HepG2 (cell line): ENCODE measurements around the gene PPP1R8. TPM values are rescaled to one million over a fixed set of nuclear protein-coding genes. Genes with fewer than 3 reads are reported as not detected.

ENCODE experiments used
- JDP2 ChIP-seq: sonication (generic); formaldehyde crosslinking; IDR thresholded peaks from 2 replicates; pipeline ENCODE4 v1.8.1; 2022; ENCODE audit warnings: missing genetic modification reagents, borderline replicate concordance
- MTA1 ChIP-seq: sonication (generic); formaldehyde crosslinking; IDR thresholded peaks from 2 replicates; pipeline ENCODE4 v1.4.0; 2020; ENCODE audit warnings: missing genetic modification reagents, mild to moderate bottlenecking, borderline replicate concordance
- NAIF1 ChIP-seq: sonication (generic); formaldehyde crosslinking; IDR thresholded peaks from 2 replicates; pipeline ENCODE4 v1.5.0; 2020; ENCODE audit warnings: mild to moderate bottlenecking, missing genetic modification reagents, borderline replicate concordance
- SIN3A ChIP-seq: IDR thresholded peaks from 2 replicates; pipeline ENCODE4 v1.6.1; 2011; ENCODE audit warnings: low read depth, mild to moderate bottlenecking, control low read depth, low read length, borderline replicate concordance
- SRSF4 ChIP-seq: fragments of 200-400 bp; formaldehyde crosslinking; IDR thresholded peaks from one replicate; pipeline ENCODE4 v1.6.1; 2018; ENCODE audit warnings: mild to moderate bottlenecking, low read depth, low read length, moderate library complexity; ENCODE audit not compliant: poor library complexity, severe bottlenecking
- SRY ChIP-seq: sonication (generic); formaldehyde crosslinking; IDR thresholded peaks from 2 replicates; pipeline ENCODE4 v1.8.0; 2022; ENCODE audit warnings: mild to moderate bottlenecking, missing genetic modification reagents
- ZBTB42 ChIP-seq: sonication (generic); formaldehyde crosslinking; IDR thresholded peaks from 2 replicates; pipeline ENCODE4 v1.5.0; 2020; ENCODE audit warnings: mild to moderate bottlenecking, missing genetic modification reagents
- ZFP1 ChIP-seq: IDR thresholded peaks from 2 replicates; pipeline ENCODE4 v1.6.1; 2016
- ZNF274 ChIP-seq: sonication (generic); formaldehyde crosslinking; IDR thresholded peaks from 2 replicates; pipeline ENCODE4 v1.5.1; 2020; ENCODE audit warnings: mild to moderate bottlenecking, missing genetic modification reagents
- ZNF326 ChIP-seq: sonication (generic); formaldehyde crosslinking; IDR thresholded peaks from 2 replicates; pipeline ENCODE4 v1.4.0; 2020; ENCODE audit warnings: missing genetic modification reagents, borderline replicate concordance
- ZNF577 ChIP-seq: sonication (generic); formaldehyde crosslinking; IDR thresholded peaks from 2 replicates; pipeline ENCODE4 v1.4.0; 2020; ENCODE audit warnings: mild to moderate bottlenecking, low read depth, missing genetic modification reagents, borderline replicate concordance
- ZNF605 ChIP-seq: sonication (generic); formaldehyde crosslinking; IDR thresholded peaks from 2 replicates; pipeline ENCODE4 v1.8.0; 2022; ENCODE audit warnings: mild to moderate bottlenecking, missing genetic modification reagents
- ZNF619 ChIP-seq: sonication (generic); formaldehyde crosslinking; IDR thresholded peaks from 2 replicates; pipeline ENCODE4 v1.4.0; 2020; ENCODE audit warnings: mild to moderate bottlenecking, missing genetic modification reagents
- polyA plus RNA-seq, 8 experiments: library from polyadenylated mRNA; depleted of rRNA in 3 of 8; stranded (reverse) in 7 of 8; unstranded in 1 of 8; fragments of >200 nt; fragmentation: Illumina TruSeq in 4 of 8; extraction: Trizol in 4 of 8; gene quantifications; 2 replicates each; pipeline versions ENCODE4 v1.2.1 to v1.2.3, GENCODE V29; 2011 to 2016; ENCODE audit warnings: low read depth in 4 of 8, missing spikeins in 1 of 8, mixed read lengths in 1 of 8; ENCODE audit not compliant: insufficient read depth in 1 of 8
- total RNA-seq, 5 experiments: library from RNA; depleted of rRNA; stranded (reverse); fragments of >200 nt; fragmentation: Illumina TruSeq; extraction: Trizol; gene quantifications; 2 replicates each; pipeline ENCODE4 v1.2.3, GENCODE V29; 2016; ENCODE audit warnings: low read depth in 1 of 5
- TF ChIP-seq, protein P1 (sequence below), 2 experiments: fragments of 450-650 bp in 1 of 2; sonication (generic) in 1 of 2; formaldehyde crosslinking in 1 of 2; IDR thresholded peaks; 2 replicates each; pipeline versions ENCODE4 v1.6.1 to v1.8.0; 2016 to 2022; ENCODE audit warnings: antibody characterized with exemption in 1 of 2, mild to moderate bottlenecking in 1 of 2, missing genetic modification reagents in 1 of 2
- TF ChIP-seq, protein P2 (sequence below): sonication (generic); formaldehyde crosslinking; IDR thresholded peaks from 2 replicates; pipeline ENCODE4 v1.4.0; 2020; ENCODE audit warnings: missing genetic modification reagents, mild to moderate bottlenecking, borderline replicate concordance

The PPP1R8 gene
- total and polyA plus RNA-seq, 2 of the 13 experiments (the other 11 are each of a cell fraction or from before 2014, with no cell fraction given) = 38.3 to 62.2 TPM

DNA sequence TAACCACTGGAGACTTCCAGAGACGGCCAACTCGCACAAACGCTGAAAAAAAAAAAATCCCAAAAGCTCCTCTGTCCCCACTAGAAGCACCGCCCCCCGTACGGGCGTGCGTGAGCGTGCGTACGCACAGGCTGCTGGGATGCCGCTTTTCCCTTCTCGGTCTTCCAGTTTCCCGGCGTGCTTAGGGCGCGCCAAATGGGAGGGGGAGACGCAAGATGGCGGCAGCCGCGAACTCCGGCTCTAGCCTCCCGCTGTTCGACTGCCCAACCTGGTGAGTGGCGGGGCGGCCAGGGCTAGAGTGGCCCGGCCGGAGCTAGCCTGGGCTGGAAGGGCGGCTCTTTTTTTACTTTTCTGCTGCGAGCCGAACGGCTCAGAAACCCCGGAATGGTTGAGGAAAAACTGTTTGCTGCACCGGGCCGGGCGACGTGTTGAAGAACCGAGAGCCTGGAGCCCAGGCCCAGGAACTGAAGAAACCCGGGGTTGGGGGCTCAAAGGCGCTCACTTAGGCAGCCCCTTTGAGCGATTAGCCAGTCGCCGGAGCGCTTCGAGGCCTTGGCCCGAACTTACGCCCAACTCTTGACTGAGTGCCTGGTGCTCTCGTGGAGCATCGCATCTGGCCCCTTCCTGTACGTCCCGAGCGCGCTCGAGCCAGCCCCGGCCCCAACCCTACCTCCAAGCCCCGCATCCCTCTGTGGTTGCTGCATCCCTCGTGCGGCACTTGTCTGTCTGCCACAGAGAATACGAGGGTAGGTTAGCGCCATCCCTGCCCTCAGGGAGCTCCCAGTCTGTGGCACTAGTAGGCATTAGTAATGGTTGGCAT, at the start of gene PPP1R8 (continued):
- TF ChIP-seq SIN3A (peak; percentile 89), ZNF274 (CRISPR knock-in tag) (peak; percentile 71; the same call in 1 of the 2 replicates), SRY (CRISPR knock-in tag) (0 out of 2 replicates have a peak, but pooled peaks have one; percentile 35), ZNF326 (CRISPR knock-in tag) (no peak), MTA1 (CRISPR knock-in tag) (0 out of 2 replicates have a peak, but pooled peaks have one; percentile 14), ZBTB42 (CRISPR knock-in tag) (no peak), SRSF4 (no peak), ZNF605 (CRISPR knock-in tag) (peak; percentile 85), NAIF1 (CRISPR knock-in tag) (no peak), ZFP1 (CRISPR knock-in tag) (peak; percentile 43; the same call in 1 of the 2 replicates), JDP2 (CRISPR knock-in tag) (no peak), ZNF577 (CRISPR knock-in tag) (no peak), ZNF619 (peak; percentile 73; the same call in 1 of the 2 replicates)
- TF ChIP-seq, protein P1, sequence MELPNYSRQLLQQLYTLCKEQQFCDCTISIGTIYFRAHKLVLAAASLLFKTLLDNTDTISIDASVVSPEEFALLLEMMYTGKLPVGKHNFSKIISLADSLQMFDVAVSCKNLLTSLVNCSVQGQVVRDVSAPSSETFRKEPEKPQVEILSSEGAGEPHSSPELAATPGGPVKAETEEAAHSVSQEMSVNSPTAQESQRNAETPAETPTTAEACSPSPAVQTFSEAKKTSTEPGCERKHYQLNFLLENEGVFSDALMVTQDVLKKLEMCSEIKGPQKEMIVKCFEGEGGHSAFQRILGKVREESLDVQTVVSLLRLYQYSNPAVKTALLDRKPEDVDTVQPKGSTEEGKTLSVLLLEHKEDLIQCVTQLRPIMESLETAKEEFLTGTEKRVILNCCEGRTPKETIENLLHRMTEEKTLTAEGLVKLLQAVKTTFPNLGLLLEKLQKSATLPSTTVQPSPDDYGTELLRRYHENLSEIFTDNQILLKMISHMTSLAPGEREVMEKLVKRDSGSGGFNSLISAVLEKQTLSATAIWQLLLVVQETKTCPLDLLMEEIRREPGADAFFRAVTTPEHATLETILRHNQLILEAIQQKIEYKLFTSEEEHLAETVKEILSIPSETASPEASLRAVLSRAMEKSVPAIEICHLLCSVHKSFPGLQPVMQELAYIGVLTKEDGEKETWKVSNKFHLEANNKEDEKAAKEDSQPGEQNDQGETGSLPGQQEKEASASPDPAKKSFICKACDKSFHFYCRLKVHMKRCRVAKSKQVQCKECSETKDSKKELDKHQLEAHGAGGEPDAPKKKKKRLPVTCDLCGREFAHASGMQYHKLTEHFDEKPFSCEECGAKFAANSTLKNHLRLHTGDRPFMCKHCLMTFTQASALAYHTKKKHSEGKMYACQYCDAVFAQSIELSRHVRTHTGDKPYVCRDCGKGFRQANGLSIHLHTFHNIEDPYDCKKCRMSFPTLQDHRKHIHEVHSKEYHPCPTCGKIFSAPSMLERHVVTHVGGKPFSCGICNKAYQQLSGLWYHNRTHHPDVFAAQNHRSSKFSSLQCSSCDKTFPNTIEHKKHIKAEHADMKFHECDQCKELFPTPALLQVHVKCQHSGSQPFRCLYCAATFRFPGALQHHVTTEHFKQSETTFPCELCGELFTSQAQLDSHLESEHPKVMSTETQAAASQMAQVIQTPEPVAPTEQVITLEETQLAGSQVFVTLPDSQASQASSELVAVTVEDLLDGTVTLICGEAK (IDR thresholded peaks at IDR 0.05) = no peak
- TF ChIP-seq, protein P1 (CRISPR knock-in tag; IDR thresholded peaks at IDR 0.05) = no peak
- TF ChIP-seq, protein P2, sequence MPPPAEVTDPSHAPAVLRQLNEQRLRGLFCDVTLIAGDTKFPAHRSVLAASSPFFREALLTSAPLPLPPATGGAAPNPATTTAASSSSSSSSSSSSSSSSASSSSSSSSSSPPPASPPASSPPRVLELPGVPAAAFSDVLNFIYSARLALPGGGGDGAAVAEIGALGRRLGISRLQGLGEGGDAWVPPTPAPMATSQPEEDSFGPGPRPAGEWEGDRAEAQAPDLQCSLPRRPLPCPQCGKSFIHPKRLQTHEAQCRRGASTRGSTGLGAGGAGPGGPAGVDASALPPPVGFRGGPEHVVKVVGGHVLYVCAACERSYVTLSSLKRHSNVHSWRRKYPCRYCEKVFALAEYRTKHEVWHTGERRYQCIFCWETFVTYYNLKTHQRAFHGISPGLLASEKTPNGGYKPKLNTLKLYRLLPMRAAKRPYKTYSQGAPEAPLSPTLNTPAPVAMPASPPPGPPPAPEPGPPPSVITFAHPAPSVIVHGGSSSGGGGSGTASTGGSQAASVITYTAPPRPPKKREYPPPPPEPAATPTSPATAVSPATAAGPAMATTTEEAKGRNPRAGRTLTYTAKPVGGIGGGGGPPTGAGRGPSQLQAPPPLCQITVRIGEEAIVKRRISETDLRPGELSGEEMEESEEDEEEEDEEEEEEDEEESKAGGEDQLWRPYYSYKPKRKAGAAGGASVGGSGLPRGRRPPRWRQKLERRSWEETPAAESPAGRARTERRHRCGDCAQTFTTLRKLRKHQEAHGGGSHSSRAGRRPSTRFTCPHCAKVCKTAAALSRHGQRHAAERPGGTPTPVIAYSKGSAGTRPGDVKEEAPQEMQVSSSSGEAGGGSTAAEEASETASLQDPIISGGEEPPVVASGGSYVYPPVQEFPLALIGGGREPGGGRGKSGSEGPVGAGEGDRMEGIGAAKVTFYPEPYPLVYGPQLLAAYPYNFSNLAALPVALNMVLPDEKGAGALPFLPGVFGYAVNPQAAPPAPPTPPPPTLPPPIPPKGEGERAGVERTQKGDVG (CRISPR knock-in tag) = peak; percentile 78; the same call in 1 of the 2 replicates
